Endothelial cell of umbilical vein (primary cell): Measurements from ENCODE around the gene FILIP1L. TPM values are rescaled to one million over a fixed set of nuclear protein-coding genes. Genes with fewer than 3 reads are reported as not detected.

ENCODE experiments used
- BruUV-seq: library from RNA; stranded (reverse); fragments of 400-500 nt; replicated peaks from 2 replicates; lab custom pipeline; 2021; lab: Mats Ljungman, UMichigan
- CTCF ChIA-PET: fragments of 300-600, 350-600 bp; sonication (Branson Sonifier 250); formaldehyde crosslinking; loops from one replicate; lab custom pipeline; 2021; ENCODE audit warnings: antibody characterized with exemption, inconsistent platforms; lab: Charles Lee
- POLR2A ChIA-PET: fragments of 300-600, 350-600 bp; sonication (Branson Sonifier 250); formaldehyde crosslinking; loops from one replicate; lab custom pipeline; 2021; ENCODE audit warnings: antibody characterized with exemption, inconsistent platforms; lab: Charles Lee
- DNase-seq: peaks from one replicate; pipeline ENCODE4 v3.0.0-alpha.2; 2011; ENCODE audit warnings: low read depth, low spot score
- FAIRE-seq: peaks from 2 replicates; lab custom pipeline; 2011; peaks lifted over from hg19 to GRCh38; lab: Jason Lieb, UNC
- H2AFZ ChIP-seq: 2 replicates; pipeline ENCODE4 v1.6.0; 2012; ENCODE audit warnings: low read depth, low read length, control low read depth, inconsistent platforms
- H3K27ac ChIP-seq: 2 replicates; pipeline ENCODE4 v1.5.1; 2011; ENCODE audit warnings: low read depth, mild to moderate bottlenecking, control low read depth, low read length, moderate library complexity; ENCODE audit not compliant: insufficient read depth
- H3K27me3 ChIP-seq, 2 experiments: 2 replicates each; pipeline versions ENCODE4 v1.6.0 to v1.6.1; 2011; ENCODE audit warnings: low read length in 2 of 2, mixed read lengths in 1 of 2; ENCODE audit not compliant: control insufficient read depth in 2 of 2, insufficient read depth in 2 of 2
- H3K36me3 ChIP-seq, 2 experiments: 2 replicates in 1 of 2; 3 replicates in 1 of 2; pipeline ENCODE4 v1.5.1; 2011; ENCODE audit warnings: low read length in 2 of 2, mild to moderate bottlenecking in 1 of 2, moderate library complexity in 1 of 2; ENCODE audit not compliant: control insufficient read depth in 2 of 2, insufficient read depth in 2 of 2; ENCODE audit errors: extremely low read depth in 1 of 2
- H3K4me1 ChIP-seq: 3 replicates; pipeline ENCODE4 v1.5.1; 2011; ENCODE audit warnings: mild to moderate bottlenecking, low read length; ENCODE audit not compliant: control insufficient read depth, insufficient read depth; ENCODE audit errors: extremely low read depth
- H3K4me2 ChIP-seq: 2 replicates; pipeline ENCODE4 v1.6.1; 2011; ENCODE audit warnings: low read length, control low read depth, mixed read lengths; ENCODE audit not compliant: insufficient read depth
- H3K4me3 ChIP-seq, 3 experiments: fragments of 200-600 bp in 1 of 3; sonication (generic), shearing (Covaris generic) in 1 of 3; replicated peaks in 1 of 3; 2 replicates each; pipeline ENCODE4 v1.5.1; 2011 to 2016; ENCODE audit warnings: control low read depth in 3 of 3, low read length in 3 of 3, mild to moderate bottlenecking in 2 of 3, inconsistent platforms in 1 of 3, low read depth in 1 of 3, moderate library complexity in 1 of 3; ENCODE audit not compliant: insufficient read depth in 1 of 3
- H3K79me2 ChIP-seq: 2 replicates; pipeline ENCODE4 v1.6.0; 2012; ENCODE audit warnings: low read length, inconsistent platforms; ENCODE audit not compliant: control insufficient read depth, insufficient read depth
- H3K9ac ChIP-seq: replicated peaks from 2 replicates; pipeline ENCODE3; 2011; ENCODE audit warnings: low read length, control low read depth; ENCODE audit not compliant: insufficient read depth; ENCODE audit errors: extremely low read depth
- H3K9me1 ChIP-seq: replicated peaks from 3 replicates; pipeline ENCODE4 v1.6.0; 2011; ENCODE audit warnings: mild to moderate bottlenecking, low read length; ENCODE audit not compliant: control insufficient read depth, insufficient read depth; ENCODE audit errors: extremely low read depth
- H3K9me3 ChIP-seq: replicated peaks from 2 replicates; pipeline ENCODE4 v1.5.1; 2012; ENCODE audit warnings: low read length, inconsistent platforms; ENCODE audit not compliant: control insufficient read depth, insufficient read depth
- H4K20me1 ChIP-seq: replicated peaks from 2 replicates; pipeline ENCODE3; 2011; ENCODE audit warnings: mild to moderate bottlenecking, low read length; ENCODE audit not compliant: control insufficient read depth, insufficient read depth; ENCODE audit errors: extremely low read depth
- CTCF ChIP-seq, 2 donors: IDR thresholded peaks; 1 replicate in 1 of 2; 2 replicates in 1 of 2; pipeline ENCODE4 v1.5.1; 2011; ENCODE audit warnings: low read length in 2 of 2, mild to moderate bottlenecking in 2 of 2, moderate library complexity in 2 of 2, control low read depth in 1 of 2, inconsistent platforms in 1 of 2, low read depth in 1 of 2; ENCODE audit not compliant: insufficient read depth in 1 of 2; ENCODE audit errors: extremely low read depth in 1 of 2
- EZH2 ChIP-seq: IDR thresholded peaks from 2 replicates; pipeline ENCODE4 v1.6.1; 2012; ENCODE audit warnings: borderline replicate concordance, low read depth, mild to moderate bottlenecking, moderate library complexity, low read length, inconsistent platforms; ENCODE audit not compliant: severe bottlenecking
- FOS ChIP-seq: IDR thresholded peaks from 2 replicates; pipeline ENCODE4 v1.6.1; 2011; ENCODE audit warnings: mild to moderate bottlenecking, low read length, moderate library complexity, borderline replicate concordance; ENCODE audit not compliant: insufficient read depth
- GATA2 ChIP-seq: IDR thresholded peaks from 2 replicates; pipeline ENCODE4 v1.7.0; 2011; ENCODE audit warnings: low read depth, mild to moderate bottlenecking, moderate library complexity, mixed read lengths, low read length; ENCODE audit not compliant: insufficient read length, insufficient read depth
- JUN ChIP-seq: IDR thresholded peaks from 2 replicates; pipeline ENCODE4 v1.6.1; 2011; ENCODE audit warnings: borderline replicate concordance, low read depth; ENCODE audit not compliant: insufficient read length, insufficient read depth
- MAX ChIP-seq: IDR thresholded peaks from 2 replicates; pipeline ENCODE4 v1.6.1; 2011; ENCODE audit not compliant: insufficient read depth, insufficient read length
- MYC ChIP-seq: IDR thresholded peaks from one replicate; pipeline ENCODE4 v1.6.1; 2011; ENCODE audit warnings: mild to moderate bottlenecking, low read depth, low read length
- POLR2A ChIP-seq: IDR thresholded peaks from 2 replicates; pipeline ENCODE4 v1.6.1; 2012; ENCODE audit warnings: low read depth, mild to moderate bottlenecking, control low read depth, low read length
- POLR2AphosphoS5 ChIP-seq: IDR thresholded peaks from 2 replicates; pipeline ENCODE4 v1.6.1; 2012; ENCODE audit warnings: low read depth, mild to moderate bottlenecking, control low read depth, low read length, moderate library complexity; ENCODE audit not compliant: insufficient read depth
- dilution Hi-C: fragments of 300-500 bp; cut with MboI; formaldehyde crosslinking; loops from one replicate; pipeline ENCODE4 v1.15.0; 2019; ENCODE audit warnings: low sequenced_read_pairs; ENCODE audit not compliant: extremely low pct_ligation_motif_present
- intact Hi-C: fragments of 100-400 bp; cut with micrococcal nuclease; formaldehyde crosslinking; loops from one replicate; pipeline ENCODE4 v1.10.0; 2022
- polyA plus RNA-seq, 4 experiments: library from polyadenylated mRNA; depleted of rRNA in 3 of 4; stranded (reverse) in 3 of 4; unstranded in 1 of 4; fragments of >200 nt; gene quantifications; 2 replicates each; pipeline versions ENCODE4 v1.2.1 to v1.2.3, GENCODE V29; 2011 to 2012; ENCODE audit warnings: missing spikeins in 1 of 4
- total RNA-seq: library from RNA; stranded (reverse); gene quantifications from 2 replicates; pipeline ENCODE4 v1.2.3, GENCODE V29; 2021

FILIP1L gene
- total and polyA plus RNA-seq, 2 donors (not counting 3 experiments of a cell fraction or from before 2014, with no cell fraction given): 26.0 to 29.9 TPM

- FAIRE-seq: no peak
- H3K9me1 ChIP-seq: no peaks in the 10 kb centered on the region
- H2AFZ ChIP-seq: no peak overlapping the region
- H3K4me3 ChIP-seq: no peak overlapping the region
- H3K27ac ChIP-seq: no peak overlapping the region
- dilution Hi-C loops (no loop called here), intact Hi-C loops (no loop called here)
- H3K27me3 ChIP-seq: no peaks in the 10 kb centered on the region
- H3K9me3 ChIP-seq: no peaks in the 10 kb centered on the region
- no peaks in the 10 kb centered on the region for H3K36me3 ChIP-seq
- H3K4me2 ChIP-seq: no peak overlapping the region
- no peaks in the 10 kb centered on the region for H3K4me1 ChIP-seq
- no TSS peak for BruUV-seq
- ChIA-PET POLR2A (no interaction called here), CTCF (interaction anchor here (1.6 kb wide), 1 partner anchor 13 kb away, joined by 5 read pairs; no protein-coding TSS in a partner anchor)
- TF ChIP-seq POLR2AphosphoS5 (no peak), MAX (no peak), FOS (no peak), POLR2A (no peak), GATA2 (no peak), CTCF (IDR thresholded peaks at IDR 0.05; ENCODE audit: extremely low read depth in 1 of 2, insufficient read depth in 1 of 2, low read depth in 1 of 2, low read length in 2 of 2) (no peak), EZH2 (no peak), JUN (no peak), MYC (no peak)
- no peaks in the 10 kb centered on the region for H4K20me1 ChIP-seq
- H3K79me2 ChIP-seq: no peaks in the 10 kb centered on the region
- DNase-seq: no peak
- no peak overlapping the region for H3K9ac ChIP-seq
These were observed 15.6 kb downstream of the FILIP1L start for GRCh38 chr3:100098784-100099070.
